Measurements from ENCODE around the gene CDH15.

DNA sequence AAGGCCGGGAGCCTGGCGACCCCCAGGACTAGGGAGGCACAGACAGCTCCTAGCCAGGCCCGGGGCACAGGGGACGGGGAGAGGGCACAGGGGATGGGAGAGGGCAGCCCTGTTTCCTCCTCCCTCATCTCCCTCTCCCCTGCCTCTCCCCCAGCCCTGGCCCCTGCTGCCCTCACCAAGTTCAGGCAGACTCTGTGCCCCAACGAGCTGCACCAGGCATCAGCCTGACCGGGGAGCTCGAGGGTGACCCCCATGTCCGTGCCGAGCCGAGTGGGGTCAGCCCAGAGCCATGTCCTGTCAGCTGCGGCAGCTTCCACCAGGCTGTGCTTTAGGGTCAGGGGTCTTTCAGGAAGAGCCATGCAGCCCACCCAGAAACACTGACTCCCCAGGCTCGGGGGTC lies 6.0 kb downstream of the CDH15 start:
- TF ChIP-seq, protein P1, sequence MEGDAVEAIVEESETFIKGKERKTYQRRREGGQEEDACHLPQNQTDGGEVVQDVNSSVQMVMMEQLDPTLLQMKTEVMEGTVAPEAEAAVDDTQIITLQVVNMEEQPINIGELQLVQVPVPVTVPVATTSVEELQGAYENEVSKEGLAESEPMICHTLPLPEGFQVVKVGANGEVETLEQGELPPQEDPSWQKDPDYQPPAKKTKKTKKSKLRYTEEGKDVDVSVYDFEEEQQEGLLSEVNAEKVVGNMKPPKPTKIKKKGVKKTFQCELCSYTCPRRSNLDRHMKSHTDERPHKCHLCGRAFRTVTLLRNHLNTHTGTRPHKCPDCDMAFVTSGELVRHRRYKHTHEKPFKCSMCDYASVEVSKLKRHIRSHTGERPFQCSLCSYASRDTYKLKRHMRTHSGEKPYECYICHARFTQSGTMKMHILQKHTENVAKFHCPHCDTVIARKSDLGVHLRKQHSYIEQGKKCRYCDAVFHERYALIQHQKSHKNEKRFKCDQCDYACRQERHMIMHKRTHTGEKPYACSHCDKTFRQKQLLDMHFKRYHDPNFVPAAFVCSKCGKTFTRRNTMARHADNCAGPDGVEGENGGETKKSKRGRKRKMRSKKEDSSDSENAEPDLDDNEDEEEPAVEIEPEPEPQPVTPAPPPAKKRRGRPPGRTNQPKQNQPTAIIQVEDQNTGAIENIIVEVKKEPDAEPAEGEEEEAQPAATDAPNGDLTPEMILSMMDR (IDR thresholded peaks at IDR 0.05; ENCODE audit: borderline replicate concordance, extremely low read depth, low read length, poor library complexity, severe bottlenecking) = no peak
- TF ChIP-seq EZH2 (IDR thresholded peaks at IDR 0.05; ENCODE audit: borderline replicate concordance, low read depth, low read length, severe bottlenecking) = no peak
